Heart left ventricle (tissue), 16 donors: ENCODE measurements around the gene SPATA2L. TPM values are rescaled to one million over a fixed set of nuclear protein-coding genes. Genes with fewer than 3 reads are reported as not detected.
A peak's percentile ranks its signal among the peaks of the same experiment; 100 is the strongest.
"Not testable (repeated sequence)": the region's sequence is repeated elsewhere in the genome, so short reads cannot be mapped to it uniquely, and the experiment has no call there.

ENCODE experiments used
- ATAC-seq, 4 donors: fragments of 200-7000 bp; cut with Tn5 transposase; one replicate each; pipeline ENCODE4 v1.9.1; 2020 to 2022; ENCODE audit warnings: moderate library complexity in 4 of 4, mild to moderate bottlenecking in 3 of 4, moderate number of reproducible peaks in 1 of 4
- DNase-seq, 5 donors: peaks; one replicate each; pipeline ENCODE4 v3.0.0-alpha.2; 2020
- H3K27ac ChIP-seq, 12 donors: fragments of 200-600 bp; sonication (generic) in 4 of 12; one replicate each; pipeline versions ENCODE4 v1.5.0 to v1.8.0; 2016 to 2022; ENCODE audit warnings: mild to moderate bottlenecking in 2 of 12
- H3K27me3 ChIP-seq, 9 donors: fragments of 200-600 bp; sonication (generic) in 2 of 9; one replicate each; pipeline versions ENCODE4 v1.5.1 to v1.8.0; 2016 to 2022; ENCODE audit warnings: mild to moderate bottlenecking in 3 of 9
- H3K36me3 ChIP-seq, 9 donors: fragments of 200-600 bp; sonication (generic) in 2 of 9; one replicate each; pipeline versions ENCODE4 v1.5.0 to v1.8.0; 2018 to 2022; ENCODE audit warnings: mild to moderate bottlenecking in 2 of 9
- H3K4me1 ChIP-seq, 12 donors: fragments of 200-600 bp; sonication (generic) in 4 of 12; one replicate each; pipeline versions ENCODE4 v1.5.0 to v1.8.0; 2016 to 2022; ENCODE audit warnings: mild to moderate bottlenecking in 3 of 12
- H3K4me3 ChIP-seq, 12 donors: fragments of 200-600 bp; sonication (generic) in 4 of 12; one replicate each; pipeline versions ENCODE4 v1.5.0 to v1.8.0; 2017 to 2022; ENCODE audit warnings: mild to moderate bottlenecking in 9 of 12, moderate library complexity in 4 of 12
- H3K9me3 ChIP-seq, 12 donors: fragments of 200-600 bp; sonication (generic) in 4 of 12; one replicate each; pipeline versions ENCODE4 v1.5.0 to v1.8.0; 2016 to 2022; ENCODE audit warnings: mild to moderate bottlenecking in 1 of 12
- CTCF ChIP-seq, 12 donors: fragments of 200-600 bp; sonication (generic) in 4 of 12; IDR thresholded peaks; one replicate each; pipeline versions ENCODE4 v1.5.0 to v1.8.0; 2018 to 2022; ENCODE audit warnings: antibody characterized with exemption in 12 of 12, mild to moderate bottlenecking in 5 of 12
- POLR2A ChIP-seq, 2 donors: fragments of 450-650 bp; IDR thresholded peaks; one replicate each; pipeline ENCODE4 v1.6.1; 2017; ENCODE audit warnings: antibody characterized with exemption in 2 of 2, mild to moderate bottlenecking in 2 of 2, moderate library complexity in 2 of 2
- WGBS, 4 donors: extraction: QIAGEN DNeasy Blood & Tissue Kit in 2 of 4; methylation state at CpG; one replicate each; pipeline versions ENCODE4 v1.1.5 to v1.1.7; 2013 to 2018; 5-methylcytosine and 5-hydroxymethylcytosine counted together
- intact Hi-C, 10 donors: fragments of 100-400 bp; cut with DNase I; formaldehyde crosslinking; loops; one replicate each; pipeline versions ENCODE4 v1.11.1 to v1.14.2; 2022
- polyA plus RNA-seq, 2 donors: library from polyadenylated mRNA; stranded (reverse); fragments of 200-250 nt; gene quantifications; one replicate each; pipeline ENCODE4 v1.2.3, GENCODE V29; 2013
- total RNA-seq, 9 donors: library from RNA; depleted of rRNA in 2 of 9; stranded (reverse); fragments of >200 nt in 2 of 9; fragmentation: NEBNext Ultra II Directional in 3 of 9; extraction: Animal tissue kit (Norgen Biotek cat#: 25700) in 3 of 9; gene quantifications; one replicate each; pipeline versions ENCODE4 v1.1.0 to v1.2.4, GENCODE V29; 2016 to 2023
- donor health status: ischemic (EF 13 %, LVEDD 7.1; RV severe dilation, severe dysfunction).
- donor health status: healthy with polysubstance abuse.
- donor health status: DM: no; HTN: yes; CAD: no.
- donor health status: DM: no; HTN: no; CAD: no.
- donor health status: ischemic (EF 25% LVEDD 6.9; RV normal size, moderate dysfunction).
- donor health status: ischemic (EF 25% LVEDD 5.7; RV mildly dilated, moderate dysfunction).
- donor health status: healthy.
- donor health status: DM: yes; HTN: yes; CAD: no.
- donor health status: ischemic (EF 35%, LVEDD 5.7; RV mildly dilated, moderate dysfunction).
- donor health status: nonischemic (EF 11% LVEDD 7.7; RV severe dilation, severe dysfunction).
- donor health status: DM: yes; HTN: yes; CAD: no.
- donor health status: PGD.
- donor health status: ischemic (EF 29% LVEDD 5.4; RV normal size, mild dysfunction).
- donor health status: nonischemic (EF 23%, LVEDD 6.1; RV moderate dilation, normal function).

Gene SPATA2L
- total and polyA plus RNA-seq, 11 donors = 1.9 to 15.0 (median 4.0) TPM

- H3K36me3 ChIP-seq, H3K27me3 ChIP-seq, H3K9me3 ChIP-seq, intact Hi-C loops, H3K27ac ChIP-seq, H3K4me1 ChIP-seq, H3K4me3 ChIP-seq, ATAC-seq, DNase-seq: not testable (repeated sequence)
- peak in 7 of 12 donors; percentile 6 to 29 (median 23) for TF ChIP-seq CTCF (IDR thresholded peaks at IDR 0.05)
- 34 to 62% (median 49%) methylated on average over 7 of the region's 7 CpGs for WGBS, 4 donors
These were observed 34.5 kb downstream of the SPATA2L start for GRCh38 chr16:89667000-89667399.

GRCh38 chr16:89664238-89664637 lies 37.3 kb downstream of the SPATA2L start:
- H3K36me3 ChIP-seq = peaks cover 0 to 27% (median 11%) of the 10 kb centered on the region in 9 donors
- ATAC-seq, H3K4me1 ChIP-seq, H3K4me3 ChIP-seq, H3K27ac ChIP-seq, H3K27me3 ChIP-seq, intact Hi-C loops, DNase-seq, H3K9me3 ChIP-seq: not testable (repeated sequence)
- WGBS, 4 donors = 86 to 91% (median 89%) methylated on average over 10 to 11 of the region's 11 CpGs

GRCh38 chr16:89661215-89661614 lies 40.3 kb downstream of the SPATA2L start:
- peaks cover 0 to 27% (median 11%) of the 10 kb centered on the region in 9 donors for H3K36me3 ChIP-seq
- ATAC-seq (no peak), DNase-seq (no peak)
- TF ChIP-seq POLR2A (IDR thresholded peaks at IDR 0.05) (no peak), CTCF (IDR thresholded peaks at IDR 0.05) (no peak)
- WGBS, 4 donors = 83 to 90% (median 87%) methylated on average over 9 of the region's 9 CpGs
- H3K4me3 ChIP-seq = no peak overlapping the region
- intact Hi-C loops = no loop called here
- H3K27me3 ChIP-seq = no peaks in the 10 kb centered on the region
- H3K4me1 ChIP-seq = peaks cover 5 to 23% (median 17%) of the 10 kb centered on the region in 12 donors
- H3K27ac ChIP-seq = no peak overlapping the region
- no peaks in the 10 kb centered on the region for H3K9me3 ChIP-seq

- H3K36me3 ChIP-seq = peaks cover 0 to 27% (median 11%) of the 10 kb centered on the region in 9 donors
- H3K27ac ChIP-seq = no peak overlapping the region
- intact Hi-C loops = no loop called here
- H3K27me3 ChIP-seq = no peaks in the 10 kb centered on the region
- 74 to 78% (median 76%) methylated on average over 7 of the region's 7 CpGs for WGBS, 4 donors
- peaks cover 5 to 24% (median 18%) of the 10 kb centered on the region in 12 donors for H3K4me1 ChIP-seq
- DNase-seq = no peak
- TF ChIP-seq CTCF (IDR thresholded peaks at IDR 0.05) = no peak
- no peak for TF ChIP-seq POLR2A (IDR thresholded peaks at IDR 0.05)
- no peak overlapping the region for H3K4me3 ChIP-seq
- ATAC-seq = no peak
- H3K9me3 ChIP-seq = no peaks in the 10 kb centered on the region
These were observed 41.4 kb downstream of the SPATA2L start for GRCh38 chr16:89660146-89660545.
